ENCODE results near the gene ATOH7.
"Not testable (repeated sequence)": the region's sequence is repeated elsewhere in the genome, so short reads cannot be mapped to it uniquely, and the experiment has no call there.

The ATOH7 gene

GRCh38 chr10:68231817-68232251, at the start of gene ATOH7:
Gene ATOH7 (minus strand): TSS chr10:68232113. CDS start chr10:68231677, 436 bp downstream.
- no peak for TF ChIP-seq CTCF (conservative IDR thresholded peaks at IDR 0.05; ENCODE audit: low read length)
- no peak for DNase-seq (ENCODE audit: low read depth)
- H3K4me3 ChIP-seq (ENCODE audit: low read length), result peak within 1 kb of the TSS; percentile 76

GRCh38 chr10:68280758-68281157, 48.8 kb upstream of the ATOH7 start:
- no peak for DNase-seq (ENCODE audit: low read depth)

GRCh38 chr10:68278906-68279753, 47.2 kb upstream of the ATOH7 start:
- H3K4me3 ChIP-seq (ENCODE audit: low read length), result not testable (repeated sequence)

More at GRCh38 chr10:68280758-68281157, 48.8 kb upstream of the ATOH7 start:
- no peak for TF ChIP-seq CTCF (conservative IDR thresholded peaks at IDR 0.05; ENCODE audit: low read length)
- H3K4me3 ChIP-seq (ENCODE audit: low read length), result no peak overlapping the region

GRCh38 chr10:68277814-68278213, 45.9 kb upstream of the ATOH7 start:
- not testable (repeated sequence) for H3K4me3 ChIP-seq (ENCODE audit: low read length)

More at GRCh38 chr10:68278906-68279753, 47.2 kb upstream of the ATOH7 start:
- not testable (repeated sequence) for DNase-seq (ENCODE audit: low read depth)

GRCh38 chr10:68276224-68276623, 44.3 kb upstream of the ATOH7 start:
- no peak overlapping the region for H3K4me3 ChIP-seq (ENCODE audit: low read length)
- no peak for TF ChIP-seq CTCF (conservative IDR thresholded peaks at IDR 0.05; ENCODE audit: low read length)
- no peak for DNase-seq (ENCODE audit: low read depth)

More at GRCh38 chr10:68277814-68278213, 45.9 kb upstream of the ATOH7 start:
- DNase-seq (ENCODE audit: low read depth), result not testable (repeated sequence)

GRCh38 chr10:68275600-68276126, 43.8 kb upstream of the ATOH7 start:
- TF ChIP-seq CTCF (conservative IDR thresholded peaks at IDR 0.05; ENCODE audit: low read length), result no peak
- DNase-seq (ENCODE audit: low read depth), result no peak
- H3K4me3 ChIP-seq (ENCODE audit: low read length), result no peak overlapping the region

GRCh38 chr10:68272833-68273232, 40.9 kb upstream of the ATOH7 start:
- H3K4me3 ChIP-seq (ENCODE audit: low read length), result no peak overlapping the region
- no peak for TF ChIP-seq CTCF (conservative IDR thresholded peaks at IDR 0.05; ENCODE audit: low read length)
- no peak for DNase-seq (ENCODE audit: low read depth)

All from AG10803 (cell line).